ENCODE results near the gene USP26.

- TF ChIP-seq EZH2 (IDR thresholded peaks at IDR 0.05; ENCODE audit: insufficient read depth, poor library complexity, severe bottlenecking) (no peak), EZH2phosphoT487 (IDR thresholded peaks at IDR 0.05; ENCODE audit: insufficient read depth, low read depth) (no peak)
These were observed 50.9 kb downstream of the USP26 start for GRCh38 chrX:133045986-133046385.
